Vagina (tissue), 2 donors: ENCODE results near the gene PPP2R2B.

Experiments
- POLR2A ChIP-seq, 2 donors: fragments of 450-650 bp; IDR thresholded peaks; one replicate each; pipeline ENCODE4 v1.6.1; 2017; ENCODE audit warnings: antibody characterized with exemption in 2 of 2, mild to moderate bottlenecking in 2 of 2, moderate library complexity in 2 of 2
- POLR2AphosphoS5 ChIP-seq, 2 donors: sonication (generic); formaldehyde crosslinking; IDR thresholded peaks; one replicate each; pipeline ENCODE4 v1.9.0; 2017; ENCODE audit warnings: antibody characterized with exemption in 2 of 2, mild to moderate bottlenecking in 2 of 2, low read depth in 1 of 2; ENCODE audit not compliant: insufficient read depth in 1 of 2
- TF ChIP-seq, protein P1 (sequence below), 3 experiments: fragments of 450-650 bp in 2 of 3; fragments of 200-600 bp in 1 of 3; sonication (generic) in 1 of 3; IDR thresholded peaks; one replicate each; pipeline ENCODE4 v1.5.1; 2017 to 2019; ENCODE audit warnings: antibody characterized with exemption in 3 of 3, mild to moderate bottlenecking in 2 of 3, moderate library complexity in 2 of 3

GRCh38 chr5:146778795-146779194, 99.8 kb downstream of the PPP2R2B start:
- TF ChIP-seq, protein P1, sequence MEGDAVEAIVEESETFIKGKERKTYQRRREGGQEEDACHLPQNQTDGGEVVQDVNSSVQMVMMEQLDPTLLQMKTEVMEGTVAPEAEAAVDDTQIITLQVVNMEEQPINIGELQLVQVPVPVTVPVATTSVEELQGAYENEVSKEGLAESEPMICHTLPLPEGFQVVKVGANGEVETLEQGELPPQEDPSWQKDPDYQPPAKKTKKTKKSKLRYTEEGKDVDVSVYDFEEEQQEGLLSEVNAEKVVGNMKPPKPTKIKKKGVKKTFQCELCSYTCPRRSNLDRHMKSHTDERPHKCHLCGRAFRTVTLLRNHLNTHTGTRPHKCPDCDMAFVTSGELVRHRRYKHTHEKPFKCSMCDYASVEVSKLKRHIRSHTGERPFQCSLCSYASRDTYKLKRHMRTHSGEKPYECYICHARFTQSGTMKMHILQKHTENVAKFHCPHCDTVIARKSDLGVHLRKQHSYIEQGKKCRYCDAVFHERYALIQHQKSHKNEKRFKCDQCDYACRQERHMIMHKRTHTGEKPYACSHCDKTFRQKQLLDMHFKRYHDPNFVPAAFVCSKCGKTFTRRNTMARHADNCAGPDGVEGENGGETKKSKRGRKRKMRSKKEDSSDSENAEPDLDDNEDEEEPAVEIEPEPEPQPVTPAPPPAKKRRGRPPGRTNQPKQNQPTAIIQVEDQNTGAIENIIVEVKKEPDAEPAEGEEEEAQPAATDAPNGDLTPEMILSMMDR (IDR thresholded peaks at IDR 0.05), result no peak
- no peak for TF ChIP-seq POLR2A (IDR thresholded peaks at IDR 0.05)
- no peak for TF ChIP-seq POLR2AphosphoS5 (IDR thresholded peaks at IDR 0.05; ENCODE audit: insufficient read depth in 1 of 2, low read depth in 1 of 2)
